Fibroblast of peridontal ligament (primary cell): ENCODE results near the gene HLX.
A peak's percentile ranks its signal among the peaks of the same experiment; 100 is the strongest.

Experiments used
- DNase-seq: peaks from one replicate; pipeline ENCODE4 v3.0.0-alpha.2; 2010; ENCODE audit errors: extremely low read depth

Gene HLX, protein sequence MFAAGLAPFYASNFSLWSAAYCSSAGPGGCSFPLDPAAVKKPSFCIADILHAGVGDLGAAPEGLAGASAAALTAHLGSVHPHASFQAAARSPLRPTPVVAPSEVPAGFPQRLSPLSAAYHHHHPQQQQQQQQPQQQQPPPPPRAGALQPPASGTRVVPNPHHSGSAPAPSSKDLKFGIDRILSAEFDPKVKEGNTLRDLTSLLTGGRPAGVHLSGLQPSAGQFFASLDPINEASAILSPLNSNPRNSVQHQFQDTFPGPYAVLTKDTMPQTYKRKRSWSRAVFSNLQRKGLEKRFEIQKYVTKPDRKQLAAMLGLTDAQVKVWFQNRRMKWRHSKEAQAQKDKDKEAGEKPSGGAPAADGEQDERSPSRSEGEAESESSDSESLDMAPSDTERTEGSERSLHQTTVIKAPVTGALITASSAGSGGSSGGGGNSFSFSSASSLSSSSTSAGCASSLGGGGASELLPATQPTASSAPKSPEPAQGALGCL

DNA sequence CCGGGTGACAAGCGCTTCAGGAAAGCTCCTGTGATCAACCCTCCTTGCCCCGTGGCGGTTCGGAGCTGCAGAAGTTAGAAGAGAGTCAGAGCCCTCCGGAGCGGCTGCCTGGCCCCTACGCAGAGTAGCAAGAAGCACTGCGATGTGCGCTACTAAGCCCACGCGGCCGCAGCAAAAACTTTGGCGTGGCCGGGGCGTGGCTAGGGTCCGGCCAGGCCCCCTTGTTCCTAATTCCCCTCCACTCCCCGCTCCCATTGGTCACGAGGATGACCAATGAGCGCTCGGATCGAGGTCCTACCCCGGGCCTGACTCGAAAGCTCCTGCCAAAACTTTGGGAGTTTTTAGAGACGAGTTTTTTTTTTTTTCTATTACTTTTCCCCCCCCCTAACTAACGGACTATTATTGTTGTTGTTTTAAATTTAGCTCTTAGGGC is at the start of gene HLX:
HLX (plus strand) TSS at position 368 of the 433 bp plus-strand sequence. CDS start 415 bp downstream, outside the sequence.
- DNase-seq = peak; percentile 90

DNA sequence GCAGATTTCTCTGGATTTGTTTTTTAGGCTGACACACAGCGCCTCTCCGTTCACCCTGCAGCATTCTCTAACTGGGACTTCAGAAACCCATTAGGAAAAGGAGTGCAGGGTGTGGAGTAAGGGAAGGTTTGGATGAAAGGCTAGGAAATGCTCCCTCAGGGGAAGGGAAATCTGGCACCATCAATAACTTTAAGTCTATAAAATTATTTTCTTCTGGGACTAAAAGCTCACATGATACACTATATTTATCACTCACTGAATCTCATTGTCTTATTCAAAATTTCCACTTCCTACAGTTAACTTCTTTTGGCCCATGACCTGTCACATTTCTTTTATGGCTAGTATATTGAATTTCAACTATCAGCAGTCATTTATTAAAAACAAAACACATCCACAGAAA is 45.8 kb upstream of the HLX start:
- DNase-seq = no peak

DNA sequence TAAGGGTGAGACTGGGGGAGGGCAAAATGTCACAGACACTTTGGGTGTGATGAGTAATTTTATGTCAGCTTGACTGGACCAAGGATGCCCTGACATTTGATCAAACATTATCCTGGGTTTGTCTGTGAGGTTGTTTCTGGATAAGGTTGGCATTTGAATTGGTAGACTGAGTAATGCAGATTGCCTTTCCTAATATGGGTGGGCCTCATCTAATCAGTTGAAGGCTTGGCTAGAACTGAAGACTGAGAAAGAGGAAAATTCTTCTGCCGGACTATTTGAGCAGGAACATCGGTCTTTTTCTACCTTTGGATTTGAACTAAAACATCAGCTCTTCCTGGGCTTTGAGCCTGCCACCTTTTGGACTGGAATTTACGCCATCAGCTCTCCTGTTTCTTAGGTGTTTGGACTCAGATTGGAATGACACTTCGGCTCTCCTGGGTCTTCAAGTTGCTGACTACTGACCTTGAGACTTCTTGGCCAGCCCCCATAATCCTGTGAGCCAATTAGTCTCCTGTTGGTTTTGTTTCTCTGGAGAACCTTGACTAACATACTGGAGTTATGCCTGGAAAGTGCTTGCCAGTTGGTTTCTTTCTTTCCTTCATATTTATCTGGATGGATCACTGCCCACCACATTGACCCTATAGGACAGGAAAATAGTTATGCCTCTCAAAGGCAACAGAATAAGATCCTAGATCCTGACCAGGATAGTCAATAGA is 44.9 kb upstream of the HLX start:
- no peak for DNase-seq

DNA sequence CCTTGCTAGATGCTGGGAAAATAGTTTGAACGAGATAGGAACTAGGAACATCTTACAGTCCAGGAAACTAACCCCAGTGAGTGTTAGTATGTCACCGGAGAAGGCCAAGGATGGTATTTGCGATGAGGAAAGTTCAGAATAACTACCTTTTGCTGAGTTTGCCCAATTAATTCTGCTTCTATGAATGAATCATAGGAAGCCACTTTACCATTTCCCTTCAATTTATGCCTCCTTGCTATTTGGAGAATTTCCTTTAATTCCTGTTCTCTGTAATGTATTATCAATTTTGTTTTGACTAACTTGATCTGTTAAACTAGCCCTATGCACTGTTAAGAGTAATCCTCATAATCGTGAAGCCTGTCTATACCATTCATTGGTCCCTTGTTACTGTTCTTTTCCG is 40.7 kb upstream of the HLX start:
- no peak for DNase-seq

DNA sequence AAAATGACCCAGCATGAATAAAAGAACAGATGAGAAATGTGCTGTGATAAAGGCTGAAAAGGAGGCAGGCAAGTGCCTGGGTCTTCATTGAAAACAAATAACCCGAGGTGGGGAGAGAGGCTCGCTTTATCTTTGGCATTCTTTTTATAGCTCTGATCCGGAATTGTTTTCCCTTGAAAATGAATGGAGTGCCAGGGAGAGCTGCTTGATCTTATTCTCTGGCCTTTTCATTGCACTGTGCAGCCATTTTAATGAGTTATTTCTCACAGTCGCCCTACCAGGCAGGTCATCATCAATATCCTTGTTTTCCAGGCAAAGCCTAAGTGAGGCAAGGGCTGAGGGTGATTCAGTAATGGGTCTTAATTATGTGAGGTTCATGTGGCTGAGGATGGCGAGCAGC is 39.8 kb upstream of the HLX start:
- no peak for DNase-seq

DNA sequence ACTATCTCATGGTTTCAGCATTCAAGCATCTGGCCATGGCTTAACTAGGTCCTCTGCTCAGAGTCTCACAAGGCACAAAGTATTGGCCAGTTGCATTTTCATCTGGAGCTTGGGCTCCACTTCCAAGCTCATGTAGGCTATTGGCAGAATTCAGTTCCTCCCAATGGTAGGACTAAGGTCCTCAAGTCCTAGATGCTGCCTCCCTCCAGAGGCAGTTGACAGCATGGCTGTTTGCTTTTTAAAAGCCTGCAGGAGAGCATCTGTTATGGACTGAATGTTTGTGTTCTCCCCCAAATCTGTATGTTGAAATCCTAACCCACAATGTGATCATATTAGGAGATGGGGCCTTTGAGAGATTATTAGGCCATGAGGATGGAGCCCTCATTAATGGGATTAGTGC is 38.0 kb upstream of the HLX start:
- no peak for DNase-seq

DNA sequence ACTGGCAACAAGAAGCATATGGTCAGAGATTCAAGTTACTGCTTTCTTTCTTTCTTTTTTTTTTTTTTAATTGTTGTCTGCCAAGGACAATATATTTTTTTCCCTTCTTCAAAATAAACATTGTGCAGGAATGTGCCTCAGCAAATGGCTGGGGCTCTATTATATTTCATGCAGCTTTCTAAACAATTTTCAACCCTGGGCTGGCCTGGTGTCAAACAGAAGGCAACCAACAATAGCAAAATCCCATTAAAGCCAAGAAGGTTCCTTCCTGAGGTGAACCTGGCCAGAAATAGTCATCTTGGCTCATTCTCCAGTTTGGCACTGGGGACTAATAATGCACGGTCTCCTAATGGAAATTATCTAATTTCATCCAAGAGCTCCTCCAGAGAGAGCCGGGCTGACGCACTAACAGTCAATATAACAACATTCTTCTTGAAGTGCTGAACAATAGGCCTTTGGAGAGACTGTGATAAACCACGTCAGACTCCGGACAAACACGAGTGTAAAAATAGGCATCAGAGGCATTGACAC is 35.7 kb upstream of the HLX start:
- DNase-seq = peak; percentile 6

DNA sequence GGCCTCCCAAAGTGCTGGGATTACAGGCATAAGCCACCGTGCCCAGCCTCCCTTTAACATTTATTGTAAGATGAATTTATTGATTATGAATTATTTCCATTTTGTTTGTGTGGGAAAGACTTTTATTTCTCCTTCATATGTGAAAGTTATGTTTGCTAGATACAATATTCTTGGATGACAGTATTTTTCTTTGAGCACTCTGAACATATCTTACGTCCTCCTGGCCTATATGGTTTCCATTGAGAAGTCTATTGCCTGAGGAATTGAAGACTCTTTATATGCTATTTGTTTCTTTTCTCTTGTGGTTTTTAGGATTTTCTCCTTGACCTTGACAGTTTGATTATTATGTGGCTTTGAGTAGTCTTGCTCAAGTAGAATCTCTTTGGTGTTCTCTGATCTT is 26.8 kb upstream of the HLX start:
- DNase-seq = no peak

DNA sequence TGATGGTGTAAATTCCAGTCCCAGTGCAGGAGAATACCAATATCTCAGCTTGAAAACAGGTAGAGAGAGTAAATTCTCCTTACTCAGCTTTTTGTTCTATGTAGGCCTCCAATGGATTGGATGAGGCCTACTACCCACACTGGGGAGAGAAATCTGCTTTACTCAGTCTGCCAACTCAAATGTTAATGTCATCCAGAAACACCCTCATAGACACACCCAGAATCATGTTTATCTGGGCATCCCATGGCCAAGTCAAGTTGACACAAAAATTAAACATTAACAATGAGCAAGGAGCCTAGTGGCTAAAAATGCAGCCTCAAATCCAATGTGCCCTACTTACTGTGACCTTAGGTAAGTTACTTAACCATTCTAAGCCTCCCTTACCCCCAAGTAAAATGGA is 6.9 kb upstream of the HLX start:
- no peak for DNase-seq

DNA sequence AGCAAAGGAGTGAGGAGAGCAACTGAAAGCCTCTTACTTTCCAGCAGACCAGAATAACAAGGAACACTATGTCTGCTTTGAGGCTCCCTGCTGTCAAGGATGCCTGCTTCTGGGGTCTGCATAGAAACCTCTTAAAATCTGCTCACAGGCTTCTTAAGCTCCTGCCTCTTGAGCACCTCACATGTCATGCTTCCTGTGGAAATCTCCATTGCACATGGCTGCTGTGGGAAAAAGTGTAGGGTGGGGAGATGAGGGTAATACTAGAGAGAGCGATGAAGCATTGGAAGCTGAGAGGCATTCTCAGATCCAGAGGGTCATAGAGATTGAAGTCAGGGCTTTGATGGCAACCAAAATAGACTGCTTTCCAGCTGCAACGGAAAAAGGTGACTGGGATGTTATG is 6.2 kb upstream of the HLX start:
- no peak for DNase-seq

DNA sequence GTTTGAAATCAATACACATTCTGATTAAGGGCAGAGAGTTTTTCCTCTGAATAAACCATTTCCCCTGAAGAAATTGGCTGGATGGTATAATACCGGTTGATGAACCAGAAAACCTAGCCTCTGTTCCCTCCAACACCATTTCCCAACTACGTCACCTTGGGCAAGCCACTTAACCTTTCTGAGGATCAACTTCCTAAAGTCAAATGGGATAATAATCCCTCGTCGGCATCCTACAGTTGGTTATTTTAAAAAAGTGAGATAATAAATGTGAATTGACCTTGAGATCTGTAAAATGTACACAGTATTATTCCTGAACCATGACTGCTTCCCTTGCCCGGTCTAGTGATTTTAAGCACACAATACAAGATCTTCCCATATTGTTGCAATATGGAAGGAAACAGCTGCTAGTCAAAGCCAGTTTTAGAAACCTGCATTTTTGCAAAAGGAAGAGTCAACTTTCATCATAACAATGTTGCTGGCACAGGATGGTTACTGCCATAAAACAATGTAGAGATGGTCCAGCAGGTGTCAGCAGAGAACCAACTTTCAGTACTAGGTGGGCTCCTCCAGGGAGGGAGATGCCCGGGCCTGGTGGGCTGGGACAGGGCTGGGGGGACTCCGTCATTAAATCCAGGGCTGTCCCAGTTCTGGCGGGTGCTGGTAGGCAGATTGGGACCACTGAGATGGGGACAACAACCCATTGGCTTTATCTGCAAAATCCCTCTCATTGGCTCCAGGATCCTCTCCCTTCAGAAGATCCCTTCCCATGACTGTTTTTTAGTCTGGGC is 5.2 kb upstream of the HLX start:
- peak; percentile 73 for DNase-seq

DNA sequence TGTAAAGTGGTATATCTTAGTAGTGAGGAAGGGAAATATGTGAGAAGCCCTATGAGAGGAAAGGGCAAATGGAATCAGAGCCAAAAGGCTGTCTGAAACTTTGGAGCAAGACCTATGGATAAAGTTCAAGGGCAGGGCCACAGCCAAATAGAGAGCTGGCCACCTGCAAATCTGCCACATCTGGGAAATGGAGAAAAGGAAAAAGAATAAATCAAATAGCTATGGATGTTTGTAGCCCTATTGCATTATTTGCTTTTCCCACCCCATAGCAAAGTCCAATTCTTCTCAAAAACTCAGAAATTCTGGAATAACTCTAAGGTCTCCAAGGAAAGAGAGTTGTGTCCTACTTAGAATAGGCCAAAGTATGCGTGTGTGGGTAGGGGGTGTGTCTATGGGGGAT is 4.0 kb upstream of the HLX start:
- DNase-seq = no peak

DNA sequence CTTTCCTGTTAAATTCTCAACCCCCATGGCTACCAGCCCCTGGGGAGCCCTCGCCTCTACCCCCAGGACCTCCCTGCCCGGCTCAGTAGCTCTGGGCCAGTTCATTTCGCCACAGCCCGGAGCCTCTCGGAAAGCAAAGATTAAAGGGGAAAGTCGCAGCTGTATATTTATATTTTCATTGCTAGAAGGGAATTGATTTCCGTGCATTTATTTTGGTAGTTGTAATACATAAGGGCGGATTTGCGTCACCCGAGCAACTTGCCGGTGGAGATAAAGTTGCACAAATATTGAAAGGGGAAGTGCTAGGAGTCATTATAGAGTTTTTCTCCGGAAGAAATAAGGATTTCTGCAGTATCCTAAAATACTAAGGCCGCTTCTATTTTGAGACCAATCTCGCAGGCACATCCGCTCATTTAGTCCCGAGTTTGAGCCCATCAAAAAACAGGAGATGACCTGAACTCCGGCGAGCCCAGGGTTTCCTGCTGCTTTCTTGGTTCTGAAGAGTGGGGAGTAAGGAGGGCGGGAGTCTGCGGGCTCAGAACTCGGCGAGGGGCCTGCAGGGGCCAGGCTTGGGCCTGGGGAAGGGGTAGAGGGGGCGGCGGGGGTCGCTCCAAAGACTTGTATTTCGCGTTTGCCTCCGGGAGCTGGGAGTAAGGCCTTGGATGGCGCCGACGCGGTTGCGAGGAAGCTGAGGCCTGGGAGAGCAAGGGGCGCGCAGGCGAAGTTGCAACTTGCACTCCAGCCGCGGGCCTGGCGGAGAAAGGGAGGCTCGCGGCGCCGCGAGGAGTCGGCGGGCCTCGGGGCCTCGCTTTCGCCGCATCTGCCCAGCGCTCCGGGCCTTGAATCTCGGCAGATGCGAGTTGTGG is 2.5 kb upstream of the HLX start:
- DNase-seq = no peak

DNA sequence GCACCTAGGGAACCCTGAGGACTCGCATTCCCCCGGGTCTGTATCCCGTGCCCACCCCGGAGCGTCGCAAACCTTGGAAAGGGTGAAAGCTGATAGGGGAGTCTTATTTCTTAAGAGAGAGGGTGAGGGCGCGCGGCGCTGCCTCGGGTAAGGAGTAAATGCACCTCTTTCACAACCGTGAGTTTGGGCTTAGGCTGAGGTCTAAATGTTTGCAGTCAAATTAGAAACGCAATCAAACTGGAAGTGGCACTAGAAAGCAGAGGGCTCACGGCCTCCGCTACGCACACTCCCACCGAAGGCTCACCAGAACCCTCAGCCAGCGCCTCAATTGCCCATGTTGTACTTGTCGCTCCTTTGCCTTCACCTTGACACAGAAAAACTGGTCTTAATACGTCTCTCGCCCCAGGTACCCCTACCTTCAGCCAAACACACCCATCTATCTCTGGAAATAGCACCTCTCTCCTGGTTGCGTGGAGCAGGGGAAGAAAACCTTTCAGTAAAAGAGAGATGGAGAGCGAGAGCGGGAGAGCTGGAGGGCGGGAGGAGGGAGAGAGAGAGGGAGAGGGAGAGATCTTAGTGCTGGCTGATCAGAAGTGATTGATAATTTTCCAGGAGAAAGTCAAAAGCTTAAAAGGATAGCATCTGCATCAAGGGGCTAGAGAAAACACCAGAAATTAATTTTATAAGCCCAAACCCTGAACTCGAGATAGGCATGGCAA is 1.7 kb upstream of the HLX start:
- DNase-seq = no peak

DNA sequence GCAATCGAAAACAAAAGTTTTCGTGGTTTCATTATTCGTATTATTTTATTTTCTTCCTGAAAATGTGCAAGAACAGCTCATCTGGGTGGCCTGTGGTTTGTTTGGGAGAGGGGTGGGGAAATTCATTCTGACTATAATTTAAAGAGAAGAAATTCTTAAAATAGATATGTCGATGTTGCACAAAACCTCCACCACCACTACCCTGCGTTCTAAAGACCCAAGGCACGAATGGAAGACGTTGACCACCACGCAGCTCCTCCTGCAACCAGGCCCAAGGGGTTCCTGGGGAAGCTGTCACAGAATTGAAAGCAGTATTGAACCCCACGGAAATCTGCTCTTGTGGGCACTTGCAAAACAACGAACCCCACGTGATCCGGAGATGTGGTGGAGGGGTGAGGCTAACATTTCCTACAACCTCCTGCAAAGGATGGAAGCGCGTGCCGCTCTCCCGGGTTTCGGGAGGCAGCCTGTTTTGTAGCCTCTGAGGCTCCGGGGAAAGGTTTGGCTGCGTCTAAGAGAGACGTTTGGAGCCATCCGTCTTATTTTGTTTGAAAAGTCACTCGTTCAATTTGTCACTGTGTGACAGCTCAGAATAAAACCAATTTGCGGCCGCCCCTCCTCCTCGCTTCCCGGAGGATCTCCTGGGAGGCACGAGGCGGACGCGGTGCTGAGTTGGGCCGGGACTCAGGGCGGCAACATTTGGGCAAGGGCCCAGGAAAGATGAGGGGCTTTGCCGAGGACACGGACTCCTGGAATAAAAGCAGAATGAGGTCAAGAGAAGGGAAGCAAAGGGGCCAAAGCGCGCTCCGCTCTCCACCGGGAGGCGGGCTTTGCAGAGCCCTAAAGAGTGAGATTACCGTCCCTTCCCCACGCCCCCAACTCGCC is 810 bp upstream of the HLX start:
- no peak for DNase-seq

DNA sequence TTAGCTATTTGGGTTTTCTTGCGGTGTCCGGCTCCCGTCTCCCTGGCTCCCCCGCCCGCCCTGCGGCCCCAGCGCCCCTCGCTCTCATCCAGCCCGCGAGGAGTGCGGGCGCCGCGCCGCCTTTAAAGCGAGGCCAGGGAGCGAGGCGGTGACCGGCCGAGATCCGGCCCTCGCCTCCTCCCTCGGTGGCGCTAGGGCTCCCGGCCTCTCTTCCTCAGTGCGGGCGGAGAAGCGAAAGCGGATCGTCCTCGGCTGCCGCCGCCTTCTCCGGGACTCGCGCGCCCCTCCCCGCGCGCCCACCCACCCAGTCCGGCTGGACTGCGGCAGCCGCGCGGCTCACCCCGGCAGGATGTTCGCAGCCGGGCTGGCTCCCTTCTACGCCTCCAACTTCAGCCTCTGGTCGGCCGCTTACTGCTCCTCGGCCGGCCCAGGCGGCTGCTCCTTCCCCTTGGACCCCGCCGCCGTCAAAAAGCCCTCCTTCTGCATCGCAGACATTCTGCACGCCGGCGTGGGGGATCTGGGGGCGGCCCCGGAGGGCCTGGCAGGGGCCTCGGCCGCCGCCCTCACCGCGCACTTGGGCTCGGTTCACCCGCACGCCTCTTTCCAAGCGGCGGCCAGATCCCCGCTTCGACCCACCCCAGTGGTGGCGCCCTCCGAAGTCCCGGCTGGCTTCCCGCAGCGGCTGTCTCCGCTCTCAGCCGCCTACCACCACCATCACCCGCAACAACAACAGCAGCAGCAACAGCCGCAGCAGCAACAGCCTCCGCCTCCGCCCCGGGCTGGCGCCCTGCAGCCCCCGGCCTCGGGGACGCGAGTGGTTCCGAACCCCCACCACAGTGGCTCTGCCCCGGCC is 492 bp downstream of the HLX start:
- no peak for DNase-seq

DNA sequence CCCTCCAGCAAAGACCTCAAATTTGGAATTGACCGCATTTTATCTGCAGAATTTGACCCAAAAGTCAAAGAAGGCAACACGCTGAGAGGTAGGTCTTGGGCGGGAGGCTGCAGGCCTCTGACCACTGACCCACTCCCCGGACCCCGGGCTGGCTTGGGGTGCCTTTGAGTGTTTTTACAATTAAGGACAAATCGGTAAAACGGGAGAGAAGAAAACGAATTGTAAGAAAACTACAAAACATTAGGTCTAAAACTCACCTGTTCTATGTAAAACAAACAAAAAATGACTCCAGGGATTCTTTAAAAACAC is 1.1 kb downstream of the HLX start:
- DNase-seq = no peak

DNA sequence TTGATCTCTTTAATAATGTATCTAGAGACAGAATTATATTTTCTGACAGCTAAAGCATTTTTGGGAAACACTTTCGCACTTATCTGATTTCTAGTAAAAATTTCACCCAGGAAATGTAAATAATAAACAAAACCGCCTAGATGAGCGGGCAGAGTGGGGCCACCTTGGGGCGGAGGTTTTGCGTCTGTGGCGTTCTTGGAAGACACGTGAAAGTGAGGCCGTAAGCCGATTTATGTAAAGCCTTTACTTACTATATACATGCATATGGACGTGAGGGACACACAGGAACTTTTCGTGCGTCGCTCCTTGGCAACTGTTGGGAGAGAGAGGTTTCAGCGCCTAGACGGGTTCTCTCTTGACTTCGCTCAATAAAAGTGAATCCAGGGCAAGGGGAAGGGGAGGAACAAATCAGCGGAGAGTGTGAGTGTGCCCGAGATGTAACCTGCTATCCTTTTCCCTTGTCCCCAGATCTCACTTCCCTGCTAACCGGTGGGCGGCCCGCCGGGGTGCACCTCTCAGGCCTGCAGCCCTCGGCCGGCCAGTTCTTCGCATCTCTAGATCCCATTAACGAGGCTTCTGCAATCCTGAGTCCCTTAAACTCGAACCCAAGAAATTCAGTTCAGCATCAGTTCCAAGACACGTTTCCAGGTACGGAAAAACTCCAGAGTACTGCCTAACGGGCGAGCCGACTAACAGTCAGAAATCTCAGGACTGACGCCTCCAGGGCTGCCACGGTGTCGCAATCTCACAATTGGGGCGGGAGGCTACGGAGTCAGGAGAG is 1.7 kb downstream of the HLX start:
- DNase-seq = no peak
